HepG2 (cell line): ENCODE measurements around the gene ADGRD1. TPM values are rescaled to one million over a fixed set of nuclear protein-coding genes. Genes with fewer than 3 reads are reported as not detected.

ENCODE experiments used
- ATAC-seq: fragments of 200-7000 bp; cut with Tn5 transposase; 3 replicates; pipeline ENCODE4 v1.9.1; 2020; ENCODE audit warnings: mild to moderate bottlenecking, moderate library complexity
- BruUV-seq: library from RNA; stranded (reverse); fragments of 400-500 nt; replicated peaks from 2 replicates; lab custom pipeline; 2021; lab: Mats Ljungman, UMichigan
- CTCF ChIA-PET: fragments of 300-600 bp; formaldehyde crosslinking; extraction: SDS; loops from one replicate; lab custom pipeline; 2021; ENCODE audit warnings: low total read pairs, inconsistent platforms, low intra/inter-chr PET ratio; lab: Yijun Ruan, JAX
- POLR2A ChIA-PET: fragments of 350-600 bp; sonication (Branson Sonifier 250); formaldehyde crosslinking; loops from one replicate; lab custom pipeline; 2020; ENCODE audit warnings: antibody characterized with exemption, inconsistent platforms; lab: Yijun Ruan, JAX
- DNase-seq: peaks from one replicate; pipeline ENCODE4 v3.0.0-alpha.2; 2015; ENCODE audit warnings: low spot score
- FAIRE-seq: peaks from 3 replicates; lab custom pipeline; 2011; peaks lifted over from hg19 to GRCh38; lab: Jason Lieb, UNC
- H2AFZ ChIP-seq: one replicate; pipeline ENCODE4 v1.6.1; 2011; ENCODE audit warnings: low read length, inconsistent platforms
- H3K27ac ChIP-seq: fragments of 300-600 bp; 3 replicates; pipeline ENCODE4 v1.8.0; 2011; ENCODE audit warnings: mixed run types, mild to moderate bottlenecking, mixed read lengths, low read length, inconsistent platforms; ENCODE audit not compliant: insufficient read depth; ENCODE audit errors: extremely low read length
- H3K27me3 ChIP-seq, 2 experiments: fragments of 200-600 bp in 1 of 2; 2 replicates in 1 of 2; 3 replicates in 1 of 2; pipeline versions ENCODE4 v1.6.0 to v1.8.0; 2011; ENCODE audit warnings: low read length in 2 of 2, mild to moderate bottlenecking in 2 of 2, moderate library complexity in 2 of 2, inconsistent platforms in 1 of 2; ENCODE audit not compliant: insufficient read depth in 2 of 2, control insufficient read depth in 1 of 2
- H3K36me3 ChIP-seq, 2 experiments: fragments of 200-600 bp in 1 of 2; replicated peaks in 1 of 2; 2 replicates in 1 of 2; 3 replicates in 1 of 2; pipeline versions ENCODE4 v1.5.1 to v1.8.0; 2011; ENCODE audit warnings: low read length in 2 of 2, inconsistent platforms in 1 of 2; ENCODE audit not compliant: insufficient read depth in 2 of 2, control insufficient read depth in 1 of 2
- H3K4me1 ChIP-seq: 2 replicates; pipeline ENCODE4 v1.5.1; 2012; ENCODE audit warnings: low read length, inconsistent platforms; ENCODE audit not compliant: insufficient read depth
- H3K4me2 ChIP-seq: 2 replicates; pipeline ENCODE4 v1.6.0; 2011; ENCODE audit warnings: low read depth, low read length, inconsistent platforms
- H3K4me3 ChIP-seq, 3 experiments: fragments of 200-600 bp in 1 of 3; sonication (generic), shearing (Covaris generic) in 1 of 3; replicated peaks in 1 of 3; 2 replicates each; pipeline ENCODE4 v1.5.1; 2011 to 2016; ENCODE audit warnings: low read length in 3 of 3, inconsistent platforms in 2 of 3, low read depth in 2 of 3, mild to moderate bottlenecking in 2 of 3, control low read depth in 1 of 3, mixed read lengths in 1 of 3; ENCODE audit not compliant: insufficient read depth in 1 of 3
- H3K79me2 ChIP-seq: one replicate; pipeline ENCODE4 v1.6.1; 2011; ENCODE audit warnings: low read length, inconsistent platforms; ENCODE audit not compliant: insufficient read depth
- H3K9ac ChIP-seq: 2 replicates; pipeline ENCODE4 v1.6.0; 2011; ENCODE audit warnings: mild to moderate bottlenecking, low read depth, low read length, inconsistent platforms; ENCODE audit not compliant: insufficient read depth
- H3K9me3 ChIP-seq: 2 replicates; pipeline ENCODE4 v1.5.1; 2012; ENCODE audit warnings: mild to moderate bottlenecking, low read length
- H4K20me1 ChIP-seq: 2 replicates; pipeline ENCODE4 v1.6.0; 2011; ENCODE audit warnings: inconsistent platforms, mild to moderate bottlenecking, low read length, moderate library complexity; ENCODE audit not compliant: insufficient read depth
- CHD4 ChIP-seq: fragments of 200-600 bp; sonication (generic); IDR thresholded peaks from 2 replicates; pipeline ENCODE4 v1.7.0; 2017; ENCODE audit warnings: mild to moderate bottlenecking, low read length, borderline replicate concordance
- FOXJ3 ChIP-seq: sonication (generic); formaldehyde crosslinking; IDR thresholded peaks from 2 replicates; pipeline ENCODE4 v1.4.0; 2020; ENCODE audit warnings: missing genetic modification reagents, mild to moderate bottlenecking, borderline replicate concordance
- MAZ ChIP-seq, 2 experiments: sonication (generic) in 1 of 2; formaldehyde crosslinking in 1 of 2; IDR thresholded peaks; 2 replicates each; pipeline versions ENCODE4 v1.5.0 to v1.6.1; 2012 to 2020; ENCODE audit warnings: low read depth in 2 of 2, mild to moderate bottlenecking in 2 of 2, borderline replicate concordance in 1 of 2, improper control_type of control experiment in 1 of 2, low read length in 1 of 2, missing genetic modification reagents in 1 of 2, moderate library complexity in 1 of 2
- NFIB ChIP-seq: sonication (generic); formaldehyde crosslinking; IDR thresholded peaks from 2 replicates; pipeline ENCODE4 v1.9.0; 2021; ENCODE audit warnings: missing genetic modification reagents, mild to moderate bottlenecking, borderline replicate concordance
- ONECUT2 ChIP-seq: sonication (generic); formaldehyde crosslinking; IDR thresholded peaks from 2 replicates; pipeline ENCODE4 v1.4.0; 2020; ENCODE audit warnings: missing genetic modification reagents
- PHF8 ChIP-seq: sonication (generic); formaldehyde crosslinking; IDR thresholded peaks from 2 replicates; pipeline ENCODE4 v1.5.0; 2020; ENCODE audit warnings: missing genetic modification reagents
- ZNF24 ChIP-seq: fragments of 450-650 bp; IDR thresholded peaks from 2 replicates; pipeline ENCODE4 v1.6.1; 2017; ENCODE audit warnings: antibody characterized with exemption, mild to moderate bottlenecking
- ZNF570 ChIP-seq: sonication (generic); formaldehyde crosslinking; IDR thresholded peaks from 2 replicates; pipeline ENCODE4 v1.4.0; 2020; ENCODE audit warnings: mild to moderate bottlenecking, missing genetic modification reagents, borderline replicate concordance
- ZNF766 ChIP-seq: sonication (generic); formaldehyde crosslinking; IDR thresholded peaks from 2 replicates; pipeline ENCODE4 v1.5.0; 2020; ENCODE audit warnings: missing genetic modification reagents, borderline replicate concordance
- ZNF891 ChIP-seq: sonication (generic); formaldehyde crosslinking; IDR thresholded peaks from 2 replicates; pipeline ENCODE4 v1.5.0; 2020; ENCODE audit warnings: mild to moderate bottlenecking, missing genetic modification reagents
- whole genome bisulfite sequencing: methylation state at CpG from one replicate; pipeline ENCODE4 v1.1.6; 2017; ENCODE audit warnings: low lambda C conversion rate; 5-methylcytosine and 5-hydroxymethylcytosine counted together
- in situ Hi-C: cut with HindIII; loops from 2 replicates; pipeline ENCODE4 v1.10.0; 2017; ENCODE audit warnings: low pct_unique_long_range_greater_than_20kb; ENCODE audit not compliant: extremely low pct_ligation_motif_present
- intact Hi-C: fragments of 100-400 bp; cut with micrococcal nuclease; formaldehyde crosslinking; loops from one replicate; pipeline ENCODE4 v1.10.0; 2022; ENCODE audit not compliant: unreplicated experiment
- polyA plus RNA-seq, 8 experiments: library from polyadenylated mRNA; depleted of rRNA in 3 of 8; stranded (reverse) in 7 of 8; unstranded in 1 of 8; fragments of >200 nt; fragmentation: Illumina TruSeq in 4 of 8; extraction: Trizol in 4 of 8; gene quantifications; 2 replicates each; pipeline versions ENCODE4 v1.2.1 to v1.2.3, GENCODE V29; 2011 to 2016; ENCODE audit warnings: low read depth in 4 of 8, missing spikeins in 1 of 8, mixed read lengths in 1 of 8; ENCODE audit not compliant: insufficient read depth in 1 of 8
- total RNA-seq, 5 experiments: library from RNA; depleted of rRNA; stranded (reverse); fragments of >200 nt; fragmentation: Illumina TruSeq; extraction: Trizol; gene quantifications; 2 replicates each; pipeline ENCODE4 v1.2.3, GENCODE V29; 2016; ENCODE audit warnings: low read depth in 1 of 5
- TF ChIP-seq, protein P1 (sequence below): sonication (generic); formaldehyde crosslinking; IDR thresholded peaks from 2 replicates; pipeline ENCODE4 v1.5.0; 2020; ENCODE audit warnings: missing genetic modification reagents
- TF ChIP-seq, protein P2 (sequence below): fragments of 450-650 bp; IDR thresholded peaks from 2 replicates; pipeline ENCODE4 v1.6.1; 2016
- TF ChIP-seq, protein P3 (sequence below): sonication (generic); formaldehyde crosslinking; IDR thresholded peaks from 2 replicates; pipeline ENCODE4 v1.4.0; 2020; ENCODE audit warnings: missing genetic modification reagents
- TF ChIP-seq, protein P4 (sequence below): sonication (generic); formaldehyde crosslinking; conservative IDR thresholded peaks from 2 replicates; pipeline ENCODE4 v1.8.0; 2022; ENCODE audit warnings: missing genetic modification reagents

The ADGRD1 gene
- total and polyA plus RNA-seq, 2 of the 13 experiments (the other 11 are each of a cell fraction or from before 2014, with no cell fraction given) = 0.46 to 12.4 TPM

DNA sequence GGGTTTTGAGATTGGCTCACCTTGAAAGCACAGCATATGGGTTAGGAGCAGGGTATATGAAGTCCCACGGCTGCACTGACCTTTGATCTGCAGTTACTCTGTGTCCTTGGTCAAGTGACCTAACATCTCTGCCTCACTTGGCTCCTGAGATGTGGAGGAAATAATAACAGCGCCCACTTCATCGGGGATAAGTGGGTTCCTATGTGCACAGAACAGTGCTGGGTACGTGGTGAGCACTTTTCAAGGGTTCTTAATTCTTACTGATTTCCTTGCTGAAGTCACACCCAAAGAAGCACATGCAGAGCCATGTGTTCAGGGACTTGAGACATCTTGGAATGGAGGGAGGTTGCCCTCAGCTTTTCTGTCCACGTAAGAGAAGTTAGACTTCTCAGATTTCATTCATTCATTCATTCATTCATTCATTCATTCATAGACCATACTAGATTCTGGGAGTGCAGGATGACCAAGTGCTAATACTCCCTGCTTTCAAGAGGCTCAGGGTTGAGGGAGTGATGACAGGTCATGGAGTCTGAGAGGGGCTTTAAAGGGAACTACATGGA, 39.4 kb downstream of the ADGRD1 start:
- Histone ChIP-seq H3K9ac (no peak overlapping the region), H3K36me3 (no peaks in the 10 kb centered on the region), H3K4me1 (peaks cover 36% of the 10 kb centered on the region), H3K27me3 (no peaks in the 10 kb centered on the region), H3K4me3 (no peak overlapping the region), H3K9me3 (no peaks in the 10 kb centered on the region), H4K20me1 (no peaks in the 10 kb centered on the region), H3K27ac (no peak overlapping the region), H3K4me2 (0 out of 2 replicates have a peak overlapping the region, but pooled peaks have one; percentile 10), H2AFZ (no peak overlapping the region), H3K79me2 (no peaks in the 10 kb centered on the region)
- in situ Hi-C loops = no loop called here
- ChIA-PET CTCF (no interaction called here), POLR2A (no interaction called here)
- ATAC-seq = no peak
- intact Hi-C loops = no loop called here
- 80% methylated on average over 5 of the region's 5 CpGs for WGBS
- no peak for FAIRE-seq
- BruUV-seq = no TSS peak
- DNase-seq = no peak
- no peak for TF ChIP-seq ZNF891 (CRISPR knock-in tag)
- TF ChIP-seq, protein P1, sequence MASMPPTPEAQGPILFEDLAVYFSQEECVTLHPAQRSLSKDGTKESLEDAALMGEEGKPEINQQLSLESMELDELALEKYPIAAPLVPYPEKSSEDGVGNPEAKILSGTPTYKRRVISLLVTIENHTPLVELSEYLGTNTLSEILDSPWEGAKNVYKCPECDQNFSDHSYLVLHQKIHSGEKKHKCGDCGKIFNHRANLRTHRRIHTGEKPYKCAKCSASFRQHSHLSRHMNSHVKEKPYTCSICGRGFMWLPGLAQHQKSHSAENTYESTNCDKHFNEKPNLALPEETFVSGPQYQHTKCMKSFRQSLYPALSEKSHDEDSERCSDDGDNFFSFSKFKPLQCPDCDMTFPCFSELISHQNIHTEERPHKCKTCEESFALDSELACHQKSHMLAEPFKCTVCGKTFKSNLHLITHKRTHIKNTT (CRISPR knock-in tag) = no peak
- TF ChIP-seq CHD4 = no peak
- no peak for TF ChIP-seq ZNF570 (CRISPR knock-in tag)
- no peak for TF ChIP-seq ZNF766 (CRISPR knock-in tag)
- no peak for TF ChIP-seq MAZ (IDR thresholded peaks at IDR 0.05; ENCODE audit: borderline replicate concordance, low read depth, low read length)
- no peak for TF ChIP-seq MAZ (CRISPR knock-in tag; IDR thresholded peaks at IDR 0.05; ENCODE audit: low read depth)
- TF ChIP-seq, protein P2, sequence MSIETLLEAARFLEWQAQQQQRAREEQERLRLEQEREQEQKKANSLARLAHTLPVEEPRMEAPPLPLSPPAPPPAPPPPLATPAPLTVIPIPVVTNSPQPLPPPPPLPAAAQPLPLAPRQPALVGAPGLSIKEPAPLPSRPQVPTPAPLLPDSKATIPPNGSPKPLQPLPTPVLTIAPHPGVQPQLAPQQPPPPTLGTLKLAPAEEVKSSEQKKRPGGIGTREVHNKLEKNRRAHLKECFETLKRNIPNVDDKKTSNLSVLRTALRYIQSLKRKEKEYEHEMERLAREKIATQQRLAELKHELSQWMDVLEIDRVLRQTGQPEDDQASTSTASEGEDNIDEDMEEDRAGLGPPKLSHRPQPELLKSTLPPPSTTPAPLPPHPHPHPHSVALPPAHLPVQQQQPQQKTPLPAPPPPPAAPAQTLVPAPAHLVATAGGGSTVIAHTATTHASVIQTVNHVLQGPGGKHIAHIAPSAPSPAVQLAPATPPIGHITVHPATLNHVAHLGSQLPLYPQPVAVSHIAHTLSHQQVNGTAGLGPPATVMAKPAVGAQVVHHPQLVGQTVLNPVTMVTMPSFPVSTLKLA = 0 out of 2 replicates have a peak, but pooled peaks have one; percentile 38
- no peak for TF ChIP-seq NFIB (CRISPR knock-in tag)
- TF ChIP-seq FOXJ3 (CRISPR knock-in tag) = no peak
- no peak for TF ChIP-seq PHF8
- TF ChIP-seq ZNF24 = peak; percentile 90
- TF ChIP-seq, protein P3, sequence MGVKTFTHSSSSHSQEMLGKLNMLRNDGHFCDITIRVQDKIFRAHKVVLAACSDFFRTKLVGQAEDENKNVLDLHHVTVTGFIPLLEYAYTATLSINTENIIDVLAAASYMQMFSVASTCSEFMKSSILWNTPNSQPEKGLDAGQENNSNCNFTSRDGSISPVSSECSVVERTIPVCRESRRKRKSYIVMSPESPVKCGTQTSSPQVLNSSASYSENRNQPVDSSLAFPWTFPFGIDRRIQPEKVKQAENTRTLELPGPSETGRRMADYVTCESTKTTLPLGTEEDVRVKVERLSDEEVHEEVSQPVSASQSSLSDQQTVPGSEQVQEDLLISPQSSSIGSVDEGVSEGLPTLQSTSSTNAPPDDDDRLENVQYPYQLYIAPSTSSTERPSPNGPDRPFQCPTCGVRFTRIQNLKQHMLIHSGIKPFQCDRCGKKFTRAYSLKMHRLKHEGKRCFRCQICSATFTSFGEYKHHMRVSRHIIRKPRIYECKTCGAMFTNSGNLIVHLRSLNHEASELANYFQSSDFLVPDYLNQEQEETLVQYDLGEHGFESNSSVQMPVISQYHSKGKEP = no peak
- no peak for TF ChIP-seq ONECUT2 (CRISPR knock-in tag)
- TF ChIP-seq, protein P4, sequence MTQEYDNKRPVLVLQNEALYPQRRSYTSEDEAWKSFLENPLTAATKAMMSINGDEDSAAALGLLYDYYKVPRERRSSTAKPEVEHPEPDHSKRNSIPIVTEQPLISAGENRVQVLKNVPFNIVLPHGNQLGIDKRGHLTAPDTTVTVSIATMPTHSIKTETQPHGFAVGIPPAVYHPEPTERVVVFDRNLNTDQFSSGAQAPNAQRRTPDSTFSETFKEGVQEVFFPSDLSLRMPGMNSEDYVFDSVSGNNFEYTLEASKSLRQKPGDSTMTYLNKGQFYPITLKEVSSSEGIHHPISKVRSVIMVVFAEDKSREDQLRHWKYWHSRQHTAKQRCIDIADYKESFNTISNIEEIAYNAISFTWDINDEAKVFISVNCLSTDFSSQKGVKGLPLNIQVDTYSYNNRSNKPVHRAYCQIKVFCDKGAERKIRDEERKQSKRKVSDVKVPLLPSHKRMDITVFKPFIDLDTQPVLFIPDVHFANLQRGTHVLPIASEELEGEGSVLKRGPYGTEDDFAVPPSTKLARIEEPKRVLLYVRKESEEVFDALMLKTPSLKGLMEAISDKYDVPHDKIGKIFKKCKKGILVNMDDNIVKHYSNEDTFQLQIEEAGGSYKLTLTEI (CRISPR knock-in tag) = no peak
